GM19035 (cell line): ENCODE measurements around the gene STK24.

Experiments used
- ATAC-seq: cut with Tn5 transposase; IDR thresholded peaks from one replicate; pipeline ENCODE4 v1.9.1; 2021; ENCODE audit not compliant: unreplicated experiment

STK24 gene

GRCh38 chr13:98478189-98479129 is 98.4 kb downstream of the STK24 start:
- no peak for ATAC-seq

GRCh38 chr13:98476538-98476966 is 100.4 kb downstream of the STK24 start:
- peak; percentile 93 for ATAC-seq

- ATAC-seq: peak; percentile 29
Measured at GRCh38 chr13:98476106-98476505, 100.8 kb downstream of the STK24 start.

DNA sequence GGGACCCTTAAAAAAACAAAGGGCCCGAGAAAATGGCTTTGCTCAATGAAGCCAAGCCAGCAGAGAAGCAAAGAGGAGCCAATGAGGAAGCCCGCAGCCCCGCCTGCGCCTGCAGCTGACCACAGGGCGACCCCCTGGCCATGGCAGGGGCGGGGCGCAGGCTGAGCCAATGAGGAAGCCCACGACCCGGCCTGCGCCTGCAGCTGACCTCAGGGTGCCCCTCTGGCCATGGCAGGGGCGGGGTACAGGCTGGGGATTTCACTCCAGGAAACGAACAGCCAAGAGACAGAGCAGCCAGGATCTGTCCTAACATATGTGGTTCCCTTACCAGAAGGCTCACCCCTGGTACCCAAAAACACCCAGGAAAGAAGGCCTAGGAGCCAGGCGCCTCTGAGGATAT is 101.4 kb downstream of the STK24 start:
- no peak for ATAC-seq

- no peak for ATAC-seq
Measured at GRCh38 chr13:98474761-98475160, 102.1 kb downstream of the STK24 start.

GRCh38 chr13:98474292-98474691 is 102.6 kb downstream of the STK24 start:
- ATAC-seq: no peak

DNA sequence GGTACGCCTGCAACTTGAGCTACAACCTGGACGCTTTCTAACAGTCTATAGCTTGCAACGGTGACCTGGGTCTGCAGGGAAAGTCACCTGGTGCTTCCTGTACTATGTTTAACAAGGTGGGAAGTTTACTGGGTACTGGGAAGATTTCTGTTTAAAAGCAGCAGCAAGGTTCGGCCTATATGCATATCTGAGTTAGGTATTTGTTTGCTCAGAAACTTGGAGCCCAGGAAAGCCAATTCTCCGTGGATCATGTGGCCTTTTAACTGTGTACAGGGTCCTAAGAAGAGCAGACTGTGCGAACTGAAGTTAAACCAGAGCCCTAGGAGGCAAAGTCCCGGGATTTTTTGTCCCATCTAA is 103.1 kb downstream of the STK24 start:
- no peak for ATAC-seq

DNA sequence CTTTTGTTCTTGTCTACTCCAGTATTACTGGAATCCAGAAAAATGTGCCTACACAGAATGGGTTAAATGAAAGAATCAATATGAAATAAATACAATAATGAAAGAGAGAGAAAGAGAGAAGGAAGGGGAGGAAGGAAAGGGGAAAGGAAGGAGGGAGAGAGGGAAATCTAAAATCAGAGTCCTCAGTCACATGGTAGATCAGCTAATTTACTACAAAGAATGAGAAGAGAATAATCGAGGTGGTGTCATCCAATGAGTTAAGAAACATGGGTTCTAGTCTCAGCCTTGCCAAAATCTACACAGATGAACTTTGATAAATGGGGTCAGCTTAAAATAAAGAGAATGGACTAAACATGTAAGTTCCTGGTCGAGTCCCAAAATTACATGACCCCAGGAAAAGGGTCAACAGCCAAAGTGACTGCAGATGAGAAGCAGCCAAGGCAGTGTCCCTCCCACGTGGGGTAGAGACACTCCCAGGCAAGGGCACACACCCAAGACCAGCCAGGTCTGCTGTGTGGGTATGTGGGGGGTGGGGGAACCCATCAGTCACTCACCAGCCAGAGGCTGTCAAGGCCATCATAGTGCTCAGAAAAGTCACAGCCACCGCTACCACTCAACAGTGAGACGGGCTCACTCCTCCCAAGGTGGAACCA is 103.6 kb downstream of the STK24 start:
- no peak for ATAC-seq

- ATAC-seq: no peak
Measured at GRCh38 chr13:98471934-98472333, 105.0 kb downstream of the STK24 start.

DNA sequence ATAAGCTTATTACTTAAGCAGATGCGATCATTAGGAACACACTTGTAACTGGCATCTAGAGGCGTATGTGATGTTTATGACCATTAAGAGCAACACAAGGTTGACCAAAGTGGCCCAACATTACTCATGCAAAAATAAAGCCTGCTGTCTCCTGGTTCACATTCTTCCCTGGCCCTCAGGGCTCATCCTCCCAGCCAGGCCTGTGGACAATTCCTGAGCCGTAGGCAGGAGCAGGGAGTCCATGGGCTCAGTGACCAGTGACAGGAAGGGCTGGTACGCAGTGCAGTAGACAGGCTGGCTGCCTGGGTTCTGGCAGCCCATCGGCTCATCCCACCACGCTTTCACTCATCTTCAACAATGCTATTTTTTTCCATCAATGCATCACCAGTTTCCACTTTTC is 106.0 kb downstream of the STK24 start:
- no peak for ATAC-seq

DNA sequence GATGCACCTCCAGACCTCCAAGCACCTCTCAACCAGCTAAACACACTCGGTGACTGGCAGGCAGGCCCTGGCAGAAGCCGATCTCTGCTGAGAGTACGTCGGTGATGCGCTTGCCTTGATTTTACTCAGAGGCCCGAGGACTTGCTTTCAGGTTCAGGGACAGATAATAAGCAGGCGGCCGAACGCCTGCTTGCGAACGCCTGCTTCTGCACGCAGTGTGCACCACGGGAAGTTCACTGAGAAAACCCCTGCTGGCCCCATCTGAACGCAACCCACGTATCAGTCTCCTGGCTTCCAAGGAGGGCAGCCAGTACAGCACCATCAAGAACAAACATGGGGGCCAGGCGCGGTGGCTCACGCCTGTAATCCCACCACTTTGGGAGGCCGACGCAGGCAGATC is 108.0 kb downstream of the STK24 start:
- ATAC-seq: no peak

GRCh38 chr13:98468361-98468760 is 108.5 kb downstream of the STK24 start:
- no peak for ATAC-seq

DNA sequence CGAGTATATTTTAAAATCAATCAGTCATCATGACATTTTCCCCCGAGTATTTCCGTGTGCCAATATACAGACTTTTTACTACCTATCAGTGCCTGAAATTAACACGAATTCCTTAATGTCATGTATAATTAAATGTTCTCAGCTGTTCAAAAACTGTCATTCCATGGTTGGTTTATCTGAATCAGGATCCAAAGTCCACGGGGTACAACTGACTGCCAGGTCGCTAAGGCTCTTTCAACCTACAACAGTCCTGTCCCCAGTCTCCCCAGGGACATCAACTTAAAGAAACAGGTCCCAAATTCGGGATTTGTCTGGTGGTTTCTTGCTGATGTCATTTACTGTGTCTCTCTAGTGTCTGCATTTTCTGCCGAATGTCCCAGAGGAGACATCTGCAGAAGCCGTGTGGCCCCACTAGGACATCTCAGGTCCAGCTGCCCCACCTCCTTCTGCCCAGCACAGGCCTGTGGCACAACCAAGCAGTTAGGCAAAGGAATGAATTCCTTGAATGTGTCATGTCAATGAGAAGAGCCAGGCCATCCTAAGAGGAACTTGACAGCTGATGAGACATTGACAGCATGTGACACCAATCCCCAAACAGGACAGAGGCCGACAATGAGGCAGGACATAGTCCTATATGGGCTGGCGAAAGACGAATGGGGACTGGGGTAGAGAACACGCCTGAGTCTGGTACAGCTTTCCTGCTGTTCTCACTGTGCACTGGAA is 109.5 kb downstream of the STK24 start:
- ATAC-seq: no peak

DNA sequence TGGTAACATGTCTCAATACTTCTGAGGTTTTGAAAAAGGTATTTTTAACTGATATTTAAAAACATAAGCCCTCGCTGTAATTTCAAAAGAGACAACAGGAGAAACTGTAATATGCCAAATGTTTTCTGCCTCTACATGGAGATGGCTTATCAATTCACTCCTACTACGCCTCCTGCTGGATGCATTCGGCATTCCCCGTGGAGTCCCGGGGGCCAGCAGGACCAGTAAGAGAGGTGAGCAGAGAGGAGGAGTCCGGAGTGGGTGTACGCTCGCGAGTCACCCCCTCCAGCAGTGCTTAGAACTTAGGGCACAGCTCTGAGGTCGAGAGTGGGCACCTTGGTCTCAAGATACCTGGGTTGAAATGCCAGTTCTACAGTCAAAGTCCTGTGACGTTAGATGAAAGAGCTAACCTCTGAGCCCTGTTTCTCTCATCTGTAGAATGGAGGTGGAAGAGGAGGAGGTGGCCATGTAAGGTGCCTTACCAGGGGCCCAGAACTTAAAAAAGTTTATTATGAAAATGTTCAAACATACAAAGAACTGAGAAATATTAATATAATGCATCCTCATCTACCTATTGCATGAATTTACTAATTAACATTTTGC is 110.2 kb downstream of the STK24 start:
- ATAC-seq: no peak

DNA sequence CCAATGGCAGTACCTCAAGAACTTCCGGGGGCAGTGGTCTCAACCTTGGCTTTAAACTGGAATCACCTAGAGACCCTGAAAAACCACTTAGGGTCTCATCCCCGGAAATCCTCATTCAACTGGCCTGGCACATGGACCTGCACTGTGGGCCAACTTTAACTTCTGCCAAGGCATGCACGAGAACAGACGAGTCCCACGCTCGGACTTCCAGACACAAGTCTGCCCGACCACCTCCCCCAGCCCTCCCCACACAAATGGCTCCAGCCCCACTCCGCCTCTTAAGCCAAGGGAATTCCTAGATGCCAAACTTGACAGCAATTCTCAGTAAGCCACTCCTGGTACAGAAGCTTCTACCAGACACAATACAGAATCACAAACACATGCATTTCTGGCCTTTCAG is 114.0 kb downstream of the STK24 start:
- ATAC-seq: no peak

- ATAC-seq: no peak
Measured at GRCh38 chr13:98462241-98462882, 114.5 kb downstream of the STK24 start.

GRCh38 chr13:98461486-98462240 is 115.2 kb downstream of the STK24 start:
- no peak for ATAC-seq

GRCh38 chr13:98460516-98460915 is 116.4 kb downstream of the STK24 start:
- no peak for ATAC-seq

DNA sequence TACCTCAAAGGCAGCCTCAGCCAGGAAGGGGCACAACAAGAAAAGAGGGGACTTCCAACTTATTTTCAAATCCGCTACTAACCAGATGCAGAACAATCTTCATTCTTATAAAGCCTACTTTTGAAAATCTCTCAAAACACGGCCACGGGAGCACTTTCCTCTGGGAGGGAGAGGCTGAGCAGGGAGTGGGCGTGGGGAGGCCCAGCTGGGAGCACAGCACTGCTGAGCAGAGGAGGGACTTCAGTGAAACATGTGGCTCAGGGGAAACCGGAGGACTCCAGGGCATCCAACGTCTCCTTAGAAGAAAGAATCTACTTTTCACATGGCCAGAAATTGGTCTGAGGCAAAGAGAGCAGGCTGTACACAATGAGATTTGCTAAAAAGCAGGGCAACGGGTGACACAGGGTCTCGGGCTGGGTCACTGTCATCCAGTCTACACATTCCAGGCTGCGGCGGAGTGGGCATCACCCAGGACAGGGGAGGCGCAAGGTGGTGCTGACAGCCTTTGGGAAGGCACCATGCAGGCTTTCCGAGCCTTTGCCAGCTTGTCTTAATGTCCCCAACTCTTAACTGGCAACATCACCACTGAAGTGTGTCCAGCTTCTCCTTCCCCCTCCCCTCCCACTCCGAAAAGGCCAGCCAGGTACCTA is 117.1 kb downstream of the STK24 start:
- ATAC-seq: no peak
